ENCODE data around the gene SYPL1.

SYPL1 gene

DNA sequence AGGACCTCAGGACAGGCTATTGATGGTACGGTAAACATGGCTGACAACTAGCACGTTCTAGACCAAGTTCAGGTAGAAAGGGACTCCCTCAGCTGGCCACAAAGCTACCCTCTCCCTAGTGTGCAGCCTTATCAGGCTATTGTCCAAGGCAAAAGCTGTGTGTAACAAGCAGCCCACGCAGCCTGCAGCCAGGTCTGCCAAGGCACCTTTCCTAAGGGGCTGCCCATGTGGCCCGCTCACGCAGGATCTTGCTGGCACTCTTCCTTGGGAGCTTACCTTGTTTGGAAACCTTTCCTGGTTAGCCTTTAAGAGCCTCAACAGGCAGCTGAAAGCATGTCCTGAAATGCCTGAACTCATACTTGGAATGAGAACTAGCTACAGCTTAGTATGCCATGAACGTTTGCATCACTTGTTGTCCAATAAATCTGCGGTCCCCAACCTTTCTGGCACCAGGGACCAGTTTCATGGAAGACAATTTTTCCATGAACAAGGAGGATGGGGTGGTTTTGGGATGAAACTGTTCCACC is 51.7 kb downstream of the SYPL1 start:
- no peaks in the 10 kb centered on the region for H3K9me3 ChIP-seq (ENCODE audit: severe bottlenecking)
- no peak overlapping the region for H3K4me3 ChIP-seq (ENCODE audit: severe bottlenecking)
- no peak for DNase-seq (ENCODE audit: low spot score)
- H3K27me3 ChIP-seq (ENCODE audit: insufficient read depth, poor library complexity, severe bottlenecking): no peaks in the 10 kb centered on the region
- H3K4me1 ChIP-seq (ENCODE audit: insufficient read depth, poor library complexity, severe bottlenecking): peaks cover 59% of the 10 kb centered on the region
- H3K27ac ChIP-seq (ENCODE audit: poor library complexity, severe bottlenecking): no peak overlapping the region
- TF ChIP-seq, protein P1, sequence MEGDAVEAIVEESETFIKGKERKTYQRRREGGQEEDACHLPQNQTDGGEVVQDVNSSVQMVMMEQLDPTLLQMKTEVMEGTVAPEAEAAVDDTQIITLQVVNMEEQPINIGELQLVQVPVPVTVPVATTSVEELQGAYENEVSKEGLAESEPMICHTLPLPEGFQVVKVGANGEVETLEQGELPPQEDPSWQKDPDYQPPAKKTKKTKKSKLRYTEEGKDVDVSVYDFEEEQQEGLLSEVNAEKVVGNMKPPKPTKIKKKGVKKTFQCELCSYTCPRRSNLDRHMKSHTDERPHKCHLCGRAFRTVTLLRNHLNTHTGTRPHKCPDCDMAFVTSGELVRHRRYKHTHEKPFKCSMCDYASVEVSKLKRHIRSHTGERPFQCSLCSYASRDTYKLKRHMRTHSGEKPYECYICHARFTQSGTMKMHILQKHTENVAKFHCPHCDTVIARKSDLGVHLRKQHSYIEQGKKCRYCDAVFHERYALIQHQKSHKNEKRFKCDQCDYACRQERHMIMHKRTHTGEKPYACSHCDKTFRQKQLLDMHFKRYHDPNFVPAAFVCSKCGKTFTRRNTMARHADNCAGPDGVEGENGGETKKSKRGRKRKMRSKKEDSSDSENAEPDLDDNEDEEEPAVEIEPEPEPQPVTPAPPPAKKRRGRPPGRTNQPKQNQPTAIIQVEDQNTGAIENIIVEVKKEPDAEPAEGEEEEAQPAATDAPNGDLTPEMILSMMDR (IDR thresholded peaks at IDR 0.05; ENCODE audit: poor library complexity, severe bottlenecking): no peak
- H3K36me3 ChIP-seq (ENCODE audit: low read depth): no peaks in the 10 kb centered on the region
- ATAC-seq (ENCODE audit: low read depth): no peak

DNA sequence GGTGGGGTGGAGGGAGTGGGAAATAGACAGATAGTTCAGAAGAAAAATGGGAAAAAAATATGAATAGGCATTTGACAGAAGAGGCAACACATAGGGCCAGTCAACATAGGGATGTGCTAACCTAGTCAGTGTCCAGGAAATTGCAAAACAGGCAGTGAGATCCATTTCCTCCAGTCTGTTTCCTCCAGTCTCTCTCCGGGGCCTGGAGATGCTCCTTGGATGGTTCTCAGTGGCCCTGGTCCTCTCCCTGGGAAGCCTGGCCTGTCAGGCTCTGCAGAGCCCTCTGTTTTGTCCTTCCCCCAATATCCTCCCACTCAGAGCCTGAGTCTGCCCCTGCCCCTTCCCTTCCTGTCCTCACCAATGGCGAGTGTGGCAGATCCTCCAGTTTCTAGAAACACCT is 52.6 kb downstream of the SYPL1 start:
- DNase-seq (ENCODE audit: low spot score) (no peak), ATAC-seq (ENCODE audit: low read depth) (no peak)
- Histone ChIP-seq H3K4me3 (ENCODE audit: severe bottlenecking) (no peak overlapping the region), H3K27me3 (ENCODE audit: insufficient read depth, poor library complexity, severe bottlenecking) (no peaks in the 10 kb centered on the region), H3K9me3 (ENCODE audit: severe bottlenecking) (no peaks in the 10 kb centered on the region), H3K27ac (ENCODE audit: poor library complexity, severe bottlenecking) (peak overlapping the region; percentile 45), H3K4me1 (ENCODE audit: insufficient read depth, poor library complexity, severe bottlenecking) (peaks cover 52% of the 10 kb centered on the region), H3K36me3 (ENCODE audit: low read depth) (no peaks in the 10 kb centered on the region)
- TF ChIP-seq, protein P1 (IDR thresholded peaks at IDR 0.05; ENCODE audit: poor library complexity, severe bottlenecking): no peak

DNA sequence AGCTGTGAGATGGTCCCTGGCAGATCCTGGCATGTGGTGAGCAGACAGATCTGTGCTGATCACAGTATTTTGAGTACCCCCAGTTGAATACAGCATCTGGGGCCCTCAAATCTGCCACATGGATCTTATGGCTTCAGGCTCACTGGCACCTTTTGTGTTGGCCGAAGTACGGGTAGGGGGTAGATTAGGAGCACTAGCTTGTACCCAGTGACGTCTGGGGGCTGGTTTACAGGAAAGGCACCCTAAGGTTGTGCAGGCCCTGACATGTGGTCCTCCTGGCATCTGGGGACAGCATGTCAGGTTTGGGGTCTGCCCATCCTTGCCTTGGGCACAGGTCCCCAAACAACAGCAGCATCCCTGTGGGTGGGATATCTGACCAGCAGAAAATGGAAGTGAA is 53.2 kb downstream of the SYPL1 start:
- TF ChIP-seq, protein P1 (IDR thresholded peaks at IDR 0.05; ENCODE audit: poor library complexity, severe bottlenecking): no peak
- H3K36me3 ChIP-seq (ENCODE audit: low read depth): no peaks in the 10 kb centered on the region
- H3K27me3 ChIP-seq (ENCODE audit: insufficient read depth, poor library complexity, severe bottlenecking): no peaks in the 10 kb centered on the region
- no peak overlapping the region for H3K4me3 ChIP-seq (ENCODE audit: severe bottlenecking)
- H3K9me3 ChIP-seq (ENCODE audit: severe bottlenecking): no peaks in the 10 kb centered on the region
- peaks cover 47% of the 10 kb centered on the region for H3K4me1 ChIP-seq (ENCODE audit: insufficient read depth, poor library complexity, severe bottlenecking)
- DNase-seq (ENCODE audit: low spot score) (no peak), ATAC-seq (ENCODE audit: low read depth) (no peak)
- peak overlapping the region; percentile 45 for H3K27ac ChIP-seq (ENCODE audit: poor library complexity, severe bottlenecking)

DNA sequence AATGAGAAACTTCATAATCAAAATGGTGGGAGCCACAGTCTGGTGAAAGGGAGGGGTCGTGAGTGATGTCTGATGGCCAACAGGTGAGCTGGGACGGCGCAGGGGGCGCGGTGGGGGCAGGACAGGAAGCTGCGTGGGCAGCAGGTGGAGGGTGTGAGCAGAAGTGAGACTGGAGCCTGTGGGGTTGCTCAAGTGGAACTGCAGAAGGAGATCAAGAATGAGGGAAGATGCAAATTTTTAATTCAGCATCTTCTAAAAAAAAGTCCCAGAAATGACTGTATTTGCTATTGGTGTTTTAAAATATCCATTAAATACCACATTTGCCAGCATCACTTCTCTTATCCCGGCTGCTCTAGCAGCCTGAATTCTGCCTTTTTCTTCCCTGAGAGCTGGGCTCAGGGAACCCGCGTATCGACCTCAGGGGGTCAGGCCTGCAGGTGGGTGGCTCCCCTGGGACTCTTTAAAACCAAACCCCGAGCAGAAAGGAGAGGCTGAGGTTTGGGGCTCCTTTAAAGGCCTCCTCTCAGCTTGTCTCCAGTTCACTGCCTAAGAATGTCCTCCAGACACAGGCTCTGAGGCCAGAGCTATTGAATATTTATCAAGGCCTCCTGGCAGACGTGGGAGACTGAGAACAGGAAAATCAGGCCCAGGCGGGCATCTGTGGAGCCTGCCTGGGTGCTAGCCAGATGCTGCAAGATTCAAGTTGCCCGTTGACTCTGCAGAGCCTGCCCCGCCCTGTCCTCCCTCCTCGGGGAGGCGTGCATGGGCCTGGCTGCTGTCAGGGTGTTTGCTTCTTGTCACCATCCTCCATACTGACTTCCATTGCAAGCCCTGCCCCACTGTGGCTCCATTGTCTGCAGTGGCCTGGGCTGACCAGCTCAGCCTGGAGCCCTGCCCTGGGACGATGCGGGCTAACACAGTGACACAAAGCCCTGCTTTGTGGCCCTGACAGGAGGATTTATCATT is 53.9 kb downstream of the SYPL1 start:
- no peaks in the 10 kb centered on the region for H3K9me3 ChIP-seq (ENCODE audit: severe bottlenecking)
- ATAC-seq (ENCODE audit: low read depth) (peak; percentile 58), DNase-seq (ENCODE audit: low spot score) (peak; percentile 84)
- H3K27ac ChIP-seq (ENCODE audit: poor library complexity, severe bottlenecking): peak overlapping the region; percentile 45
- no peak overlapping the region for H3K4me3 ChIP-seq (ENCODE audit: severe bottlenecking)
- no peaks in the 10 kb centered on the region for H3K27me3 ChIP-seq (ENCODE audit: insufficient read depth, poor library complexity, severe bottlenecking)
- H3K36me3 ChIP-seq (ENCODE audit: low read depth): no peaks in the 10 kb centered on the region
- TF ChIP-seq, protein P1 (IDR thresholded peaks at IDR 0.05; ENCODE audit: poor library complexity, severe bottlenecking): no peak
- H3K4me1 ChIP-seq (ENCODE audit: insufficient read depth, poor library complexity, severe bottlenecking): peaks cover 41% of the 10 kb centered on the region

All from RWPE2 (cell line).